Activated naive CD8-positive, alpha-beta T cell treated with anti-CD3 and anti-CD28 coated beads, Interleukin-2, amount 10 ng/mL, durations not matched to agents 7 days and 5 days (primary cell): ENCODE measurements around the gene SSTR1. TPM values are rescaled to one million over a fixed set of nuclear protein-coding genes. Genes with fewer than 3 reads are reported as not detected.
A peak's percentile ranks its signal among the peaks of the same experiment; 100 is the strongest.

Source experiments
- ATAC-seq: fragments of 150-1000 bp; cut with Tn5 transposase; one replicate; pipeline ENCODE4 v1.10.0; 2021; ENCODE audit warnings: low read depth, moderate library complexity
- POLR2A ChIA-PET: fragments of 350-600 bp; sonication (Branson Sonifier 250); formaldehyde crosslinking; loops from one replicate; lab custom pipeline; 2021; ENCODE audit warnings: antibody characterized with exemption; lab: Charles Lee
- DNase-seq: peaks from one replicate; pipeline ENCODE4 v3.0.0; 2021
- H3K27ac Mint-ChIP-seq: one replicate; pipeline ENCODE4 v1.8.0; 2022; ENCODE audit warnings: mild to moderate bottlenecking, mixed read lengths
- H3K27me3 Mint-ChIP-seq: one replicate; pipeline ENCODE4 v1.8.0; 2022; ENCODE audit warnings: mild to moderate bottlenecking, moderate library complexity, mixed read lengths
- H3K36me3 Mint-ChIP-seq: one replicate; pipeline ENCODE4 v1.8.0; 2021; ENCODE audit warnings: mild to moderate bottlenecking, mixed read lengths
- H3K4me1 Mint-ChIP-seq: one replicate; pipeline ENCODE4 v1.8.0; 2021; ENCODE audit warnings: mixed read lengths
- H3K4me3 Mint-ChIP-seq: one replicate; pipeline ENCODE4 v1.8.0; 2022; ENCODE audit warnings: mild to moderate bottlenecking, moderate library complexity, mixed read lengths
- H3K9me3 Mint-ChIP-seq: one replicate; pipeline ENCODE4 v1.8.0; 2021; ENCODE audit warnings: mixed read lengths
- total RNA-seq, 2 experiments: library from RNA; stranded (reverse); gene quantifications; one replicate each; pipeline ENCODE4 v1.2.3, GENCODE V29; 2021

Gene SSTR1
- total RNA-seq, 2 experiments from 2014 or later, result not detected

DNA sequence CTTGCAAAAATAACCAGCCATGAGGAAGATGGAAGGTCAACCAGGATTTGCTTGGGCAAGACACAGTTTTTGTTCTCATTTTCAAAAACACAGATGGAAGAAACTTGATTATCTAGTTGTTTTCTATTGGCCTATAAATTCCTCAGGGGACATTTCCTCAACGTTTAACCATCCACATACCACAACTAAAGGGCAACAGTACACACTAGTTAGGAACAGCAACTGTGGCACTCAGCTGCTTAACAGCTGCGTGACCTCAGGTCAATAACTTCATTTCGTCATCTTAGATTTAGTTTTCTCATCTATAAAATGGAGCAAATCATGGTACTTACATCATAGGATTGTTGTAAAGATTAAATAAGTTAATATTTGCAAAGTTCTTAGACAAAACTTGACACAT, 18.7 kb downstream of the SSTR1 start:
- Mint-ChIP-seq H3K27me3 (peaks cover 4% of the 10 kb centered on the region), H3K9me3 (peaks cover 1% of the 10 kb centered on the region), H3K36me3 (no peaks in the 10 kb centered on the region), H3K4me1 (no peaks in the 10 kb centered on the region), H3K27ac (no peak overlapping the region), H3K4me3 (no peak overlapping the region)
- no peak for DNase-seq
- POLR2A ChIA-PET, result no interaction called here
- ATAC-seq, result no peak

DNA sequence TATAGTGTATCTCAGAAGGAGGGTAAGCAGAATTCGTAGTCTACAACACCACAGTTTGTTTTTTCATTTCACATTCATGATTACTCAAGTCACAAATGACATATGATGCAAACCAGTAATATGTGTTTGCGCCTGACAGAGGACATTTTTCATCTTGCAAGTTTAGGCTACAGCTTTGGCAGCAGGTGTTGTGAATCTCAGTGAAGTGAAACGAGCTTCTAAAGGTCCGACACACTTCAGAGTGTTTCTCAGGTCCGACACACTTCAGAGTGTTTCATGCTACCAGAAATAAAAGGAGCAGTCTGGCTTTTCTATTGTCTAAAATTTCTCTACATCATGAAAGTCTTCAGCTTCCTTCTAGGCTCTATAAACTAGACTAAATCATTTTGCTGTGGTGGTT, 25.5 kb downstream of the SSTR1 start:
- Mint-ChIP-seq H3K4me1 (no peaks in the 10 kb centered on the region), H3K9me3 (no peaks in the 10 kb centered on the region), H3K27ac (no peak overlapping the region), H3K4me3 (no peak overlapping the region), H3K27me3 (peaks cover 3% of the 10 kb centered on the region), H3K36me3 (no peaks in the 10 kb centered on the region)
- DNase-seq, result no peak
- POLR2A ChIA-PET, result interaction anchor here (1.5 kb wide), 1 partner anchor 20 kb away, joined by 3 read pairs; no protein-coding TSS in a partner anchor
- no peak for ATAC-seq

DNA sequence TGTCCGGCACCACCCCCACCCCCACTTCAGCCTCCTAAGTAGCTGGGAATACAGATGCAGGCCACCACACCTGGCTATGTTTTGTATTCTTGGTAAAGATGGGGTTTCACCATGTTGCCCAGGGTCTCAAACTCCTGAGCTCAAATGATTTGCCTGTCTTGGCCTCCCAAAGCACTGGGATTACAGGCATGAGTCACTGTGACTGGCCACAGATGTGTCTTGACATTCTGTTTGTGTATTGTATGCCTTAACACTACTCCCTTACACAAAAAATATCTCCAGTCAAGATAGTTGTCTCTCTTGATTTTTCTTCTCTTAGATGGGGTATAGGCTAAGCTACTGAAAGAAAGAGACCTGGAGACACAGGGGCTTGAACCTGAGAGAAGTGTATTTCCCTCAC, 30.6 kb downstream of the SSTR1 start:
- no peak for ATAC-seq
- Mint-ChIP-seq H3K27me3 (peaks cover 13% of the 10 kb centered on the region), H3K4me3 (no peak overlapping the region), H3K36me3 (no peaks in the 10 kb centered on the region), H3K9me3 (no peaks in the 10 kb centered on the region), H3K27ac (no peak overlapping the region), H3K4me1 (no peaks in the 10 kb centered on the region)
- DNase-seq, result no peak
- POLR2A ChIA-PET, result no interaction called here

DNA sequence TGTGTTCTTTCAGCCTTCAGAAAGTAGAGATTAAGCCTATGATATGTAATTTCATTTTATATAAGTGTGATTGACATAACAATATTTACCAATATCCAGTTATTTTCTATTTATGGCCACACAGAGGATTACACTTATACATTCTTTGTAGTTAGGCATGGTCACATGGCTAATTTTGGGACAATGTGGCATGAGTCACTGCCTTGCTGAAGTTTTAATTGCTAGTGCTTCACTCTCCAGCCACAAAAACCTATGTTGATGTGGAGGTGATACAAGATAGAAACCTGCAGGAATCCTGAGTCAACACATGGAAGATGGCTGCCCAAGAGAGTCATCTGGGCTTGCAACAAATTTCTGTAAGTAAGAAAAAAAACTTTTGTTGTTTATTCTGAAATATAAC, 31.2 kb downstream of the SSTR1 start:
- Mint-ChIP-seq H3K27ac (no peak overlapping the region), H3K27me3 (peaks cover 13% of the 10 kb centered on the region), H3K4me1 (no peaks in the 10 kb centered on the region), H3K9me3 (no peaks in the 10 kb centered on the region), H3K36me3 (no peaks in the 10 kb centered on the region), H3K4me3 (no peak overlapping the region)
- DNase-seq (no peak), ATAC-seq (no peak)
- POLR2A ChIA-PET, result no interaction called here

DNA sequence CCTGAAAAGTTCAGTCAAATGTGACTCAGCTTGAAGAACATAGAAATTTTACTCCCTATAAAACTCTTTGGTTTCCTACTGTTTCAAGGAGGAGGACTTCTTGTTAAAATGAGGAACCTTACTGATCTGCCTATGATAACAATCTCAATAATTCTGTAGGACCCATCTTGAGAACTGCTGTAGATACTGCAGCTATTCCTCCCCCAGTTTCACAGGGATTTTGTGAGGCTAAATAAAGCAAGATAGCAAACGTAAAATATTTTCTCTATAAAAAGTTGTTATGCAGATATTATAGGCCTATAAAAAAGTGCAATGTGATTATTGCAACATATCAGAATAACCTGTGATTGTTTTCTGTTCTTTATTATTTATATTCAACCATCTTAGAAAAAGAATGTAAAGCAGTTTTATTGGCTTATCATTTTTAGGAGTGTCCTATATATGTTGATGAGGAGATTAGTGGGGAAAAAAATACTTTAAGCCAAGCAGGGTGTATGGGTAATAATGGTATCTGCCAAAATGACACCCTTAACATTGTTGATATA, 36.1 kb downstream of the SSTR1 start:
- Mint-ChIP-seq H3K36me3 (no peaks in the 10 kb centered on the region), H3K27ac (no peak overlapping the region), H3K9me3 (no peaks in the 10 kb centered on the region), H3K4me1 (no peaks in the 10 kb centered on the region), H3K27me3 (peaks cover 12% of the 10 kb centered on the region), H3K4me3 (no peak overlapping the region)
- DNase-seq (no peak), ATAC-seq (no peak)
- POLR2A ChIA-PET, result no interaction called here

DNA sequence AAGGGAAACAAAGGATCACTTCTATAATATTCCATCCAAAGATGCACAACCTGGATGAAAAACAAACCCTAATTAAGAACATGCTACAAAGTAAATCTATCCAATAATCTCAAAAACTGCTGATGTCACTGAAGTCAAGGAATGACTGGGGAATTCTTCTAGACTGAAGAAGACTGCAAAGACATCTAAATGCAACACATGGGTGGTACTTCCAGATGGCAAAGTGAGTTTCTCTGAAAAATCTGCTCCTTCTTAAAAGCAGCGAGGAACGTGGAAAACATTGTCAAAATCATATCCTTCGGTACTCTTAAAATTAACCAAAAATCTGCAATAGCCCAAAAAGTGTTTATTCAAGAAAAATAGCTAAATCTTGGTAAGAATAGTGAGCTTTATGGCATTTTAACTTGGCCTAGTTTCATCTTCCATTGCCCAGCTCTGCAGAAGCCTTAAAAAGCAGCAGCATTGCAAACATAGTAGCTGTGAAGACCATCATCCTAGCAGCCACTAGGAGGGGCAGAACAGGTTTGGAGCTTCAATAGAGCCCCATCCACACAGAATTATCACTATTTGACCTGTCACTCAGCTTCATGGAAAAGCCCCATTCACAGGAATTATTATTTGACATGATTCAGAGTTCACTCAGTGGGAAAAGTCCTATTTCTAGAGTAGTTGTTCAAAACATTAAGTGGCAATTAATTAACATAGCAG, 40.8 kb downstream of the SSTR1 start:
- no peak overlapping the region for H3K27ac Mint-ChIP-seq
- H3K4me1 Mint-ChIP-seq, result no peaks in the 10 kb centered on the region
- ATAC-seq, result no peak
- no peaks in the 10 kb centered on the region for H3K36me3 Mint-ChIP-seq
- DNase-seq, result no peak
- POLR2A ChIA-PET, result no interaction called here
- H3K9me3 Mint-ChIP-seq, result no peaks in the 10 kb centered on the region
- H3K27me3 Mint-ChIP-seq, result peaks cover 8% of the 10 kb centered on the region
- H3K4me3 Mint-ChIP-seq, result no peak overlapping the region

DNA sequence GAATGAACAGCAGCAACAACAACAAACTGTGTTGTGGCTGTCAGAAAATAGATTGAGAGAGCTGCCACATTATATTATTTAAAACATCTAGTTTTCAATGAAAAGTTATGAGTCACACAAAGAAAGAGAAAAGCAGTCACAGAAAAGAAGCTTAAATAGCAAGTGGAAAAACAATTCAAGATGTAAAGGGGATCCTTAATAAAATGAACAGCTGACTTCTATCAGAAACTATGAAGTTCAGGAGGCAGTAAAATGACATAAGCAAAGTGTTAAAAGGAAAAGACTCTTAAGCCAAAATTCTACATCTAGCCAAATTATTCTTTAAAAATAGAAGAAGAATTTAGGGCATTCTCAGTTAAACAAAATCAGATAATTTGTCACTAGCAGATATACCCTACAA, 42.6 kb downstream of the SSTR1 start:
- DNase-seq (no peak), ATAC-seq (no peak)
- no peaks in the 10 kb centered on the region for H3K9me3 Mint-ChIP-seq
- no peaks in the 10 kb centered on the region for H3K4me1 Mint-ChIP-seq
- peaks cover 26% of the 10 kb centered on the region for H3K27me3 Mint-ChIP-seq
- no peaks in the 10 kb centered on the region for H3K36me3 Mint-ChIP-seq
- POLR2A ChIA-PET, result no interaction called here
- H3K27ac Mint-ChIP-seq, result no peak overlapping the region
- H3K4me3 Mint-ChIP-seq, result no peak overlapping the region

DNA sequence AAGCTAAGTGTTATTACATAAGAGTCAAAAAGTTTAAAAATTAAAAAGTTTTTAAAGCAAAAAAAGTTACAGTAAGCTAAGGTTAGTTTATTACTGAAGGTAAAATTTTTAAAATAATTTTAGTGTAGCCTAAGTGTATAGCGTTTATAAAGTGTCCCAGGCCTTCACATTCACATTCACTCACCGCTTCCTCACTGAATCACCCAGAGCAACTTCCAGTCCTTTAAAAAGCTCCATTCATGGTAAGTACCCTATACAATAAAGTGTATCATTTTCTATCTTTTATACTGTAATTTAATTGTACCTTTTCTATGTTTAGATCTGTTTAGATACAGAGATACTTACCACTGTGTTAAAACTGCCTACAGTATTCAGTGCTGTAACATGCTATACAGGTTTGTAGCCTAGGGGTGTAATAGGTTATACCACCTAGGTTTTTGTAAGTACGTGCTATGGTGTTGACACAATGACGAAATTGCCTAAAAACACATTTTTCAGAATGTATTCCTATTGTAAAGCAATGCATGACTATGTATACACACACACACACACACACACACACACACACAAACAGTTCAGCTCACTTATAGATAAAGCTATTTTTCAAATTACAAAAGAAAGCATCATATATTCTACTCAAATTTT, 44.5 kb downstream of the SSTR1 start:
- H3K36me3 Mint-ChIP-seq, result no peaks in the 10 kb centered on the region
- H3K27me3 Mint-ChIP-seq, result peaks cover 39% of the 10 kb centered on the region
- POLR2A ChIA-PET, result interaction anchor here (1.4 kb wide), 1 partner anchor 20 kb away, joined by 3 read pairs; no protein-coding TSS in a partner anchor

DNA sequence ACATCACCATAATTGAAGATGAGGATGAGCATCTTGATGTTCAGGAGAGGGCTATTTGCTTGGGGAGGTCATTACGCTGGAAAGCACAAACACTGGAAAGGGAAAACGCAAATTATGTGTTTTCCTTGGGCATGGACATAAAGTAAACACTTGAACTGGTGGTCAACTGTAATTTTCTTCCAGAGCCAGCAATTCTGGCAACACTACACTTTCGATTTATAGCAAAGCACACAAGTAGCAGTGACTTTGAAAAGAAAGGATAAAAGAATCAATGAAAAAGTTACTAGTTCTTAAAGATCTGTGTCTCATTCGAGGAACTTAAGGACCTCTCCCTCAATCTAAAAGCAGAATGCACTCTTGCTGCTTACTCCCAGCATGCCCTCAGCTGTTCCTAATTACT, 46.0 kb downstream of the SSTR1 start:
- POLR2A ChIA-PET, result interaction anchor here (1.4 kb wide), 1 partner anchor 21 kb away, joined by 3 read pairs; no protein-coding TSS in a partner anchor
- Mint-ChIP-seq H3K4me3 (no peak overlapping the region), H3K4me1 (peaks cover 7% of the 10 kb centered on the region), H3K27ac (no peak overlapping the region), H3K36me3 (no peaks in the 10 kb centered on the region), H3K9me3 (no peaks in the 10 kb centered on the region), H3K27me3 (peaks cover 47% of the 10 kb centered on the region)
- no peak for DNase-seq
- ATAC-seq, result no peak

More for the DNA sequence above, 44.5 kb downstream of the SSTR1 start:
- no peaks in the 10 kb centered on the region for H3K9me3 Mint-ChIP-seq
- peaks cover 7% of the 10 kb centered on the region for H3K4me1 Mint-ChIP-seq
- DNase-seq, result no peak
- no peak overlapping the region for H3K4me3 Mint-ChIP-seq
- ATAC-seq, result no peak
- H3K27ac Mint-ChIP-seq, result no peak overlapping the region

DNA sequence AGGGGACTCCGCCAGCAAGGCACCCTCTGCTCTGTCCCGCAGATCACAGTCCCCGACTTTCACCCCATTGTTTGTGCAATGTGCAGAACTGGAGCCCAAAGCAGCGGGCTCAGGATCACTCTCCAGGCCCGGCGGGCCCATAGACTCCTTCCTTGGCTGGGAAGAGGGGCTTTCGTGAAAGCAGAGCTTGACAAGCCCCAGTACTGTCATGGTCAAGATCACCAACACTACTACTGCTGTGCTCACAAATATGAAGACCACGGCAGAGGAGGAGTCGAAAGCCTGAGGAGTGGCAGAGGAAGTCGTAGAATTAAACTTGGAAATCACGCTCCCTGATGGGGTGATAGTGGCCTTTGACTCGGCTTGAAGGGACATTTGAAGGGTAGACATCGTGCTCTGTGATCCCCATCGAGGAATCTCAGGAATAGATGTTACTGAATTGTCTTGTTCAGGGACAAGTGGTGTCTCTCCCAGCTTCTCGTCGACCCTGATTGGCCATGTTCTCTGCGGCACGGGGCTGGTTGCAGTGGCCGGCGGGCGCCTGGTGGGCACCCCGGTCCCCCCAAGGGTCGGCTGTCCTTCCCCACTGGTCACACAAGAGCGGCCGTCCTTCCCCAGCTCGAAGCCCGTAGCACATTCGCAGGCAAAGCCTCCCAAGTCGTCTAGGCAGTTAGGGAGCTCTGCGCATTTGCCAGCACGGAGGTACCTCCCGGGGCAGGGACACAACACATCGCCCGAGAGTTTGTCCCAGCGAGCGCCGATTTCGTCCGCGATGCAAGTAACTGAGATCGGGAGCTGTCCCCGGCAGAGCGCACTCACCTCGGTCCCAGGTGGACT, 47.1 kb downstream of the SSTR1 start:
- ATAC-seq (no peak), DNase-seq (no peak)
- H3K9me3 Mint-ChIP-seq, result no peaks in the 10 kb centered on the region
- peak overlapping the region; percentile 36 for H3K4me3 Mint-ChIP-seq
- POLR2A ChIA-PET, result no interaction called here
- peaks cover 7% of the 10 kb centered on the region for H3K4me1 Mint-ChIP-seq
- H3K36me3 Mint-ChIP-seq, result no peaks in the 10 kb centered on the region
- no peak overlapping the region for H3K27ac Mint-ChIP-seq
- peaks cover 47% of the 10 kb centered on the region for H3K27me3 Mint-ChIP-seq

DNA sequence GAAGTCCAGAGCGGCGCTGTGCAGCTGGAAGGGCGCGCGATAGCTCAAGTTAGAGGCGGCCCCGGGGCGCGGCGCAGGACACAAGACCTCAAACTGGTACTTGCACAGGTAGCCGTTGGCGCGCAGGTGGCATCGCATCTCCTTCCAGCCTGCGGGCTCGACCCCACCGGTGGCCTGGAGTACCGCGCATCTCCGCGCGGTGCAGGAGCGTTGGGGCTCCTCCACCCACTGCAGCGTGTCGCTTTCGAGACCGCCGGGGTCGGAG, 47.6 kb downstream of the SSTR1 start:
- peaks cover 7% of the 10 kb centered on the region for H3K4me1 Mint-ChIP-seq
- ATAC-seq, result peak; percentile 47
- POLR2A ChIA-PET, result no interaction called here
- H3K4me3 Mint-ChIP-seq, result peak overlapping the region; percentile 30
- H3K27ac Mint-ChIP-seq, result no peak overlapping the region
- DNase-seq, result no peak
- no peaks in the 10 kb centered on the region for H3K9me3 Mint-ChIP-seq
- H3K36me3 Mint-ChIP-seq, result no peaks in the 10 kb centered on the region
- H3K27me3 Mint-ChIP-seq, result peaks cover 47% of the 10 kb centered on the region

DNA sequence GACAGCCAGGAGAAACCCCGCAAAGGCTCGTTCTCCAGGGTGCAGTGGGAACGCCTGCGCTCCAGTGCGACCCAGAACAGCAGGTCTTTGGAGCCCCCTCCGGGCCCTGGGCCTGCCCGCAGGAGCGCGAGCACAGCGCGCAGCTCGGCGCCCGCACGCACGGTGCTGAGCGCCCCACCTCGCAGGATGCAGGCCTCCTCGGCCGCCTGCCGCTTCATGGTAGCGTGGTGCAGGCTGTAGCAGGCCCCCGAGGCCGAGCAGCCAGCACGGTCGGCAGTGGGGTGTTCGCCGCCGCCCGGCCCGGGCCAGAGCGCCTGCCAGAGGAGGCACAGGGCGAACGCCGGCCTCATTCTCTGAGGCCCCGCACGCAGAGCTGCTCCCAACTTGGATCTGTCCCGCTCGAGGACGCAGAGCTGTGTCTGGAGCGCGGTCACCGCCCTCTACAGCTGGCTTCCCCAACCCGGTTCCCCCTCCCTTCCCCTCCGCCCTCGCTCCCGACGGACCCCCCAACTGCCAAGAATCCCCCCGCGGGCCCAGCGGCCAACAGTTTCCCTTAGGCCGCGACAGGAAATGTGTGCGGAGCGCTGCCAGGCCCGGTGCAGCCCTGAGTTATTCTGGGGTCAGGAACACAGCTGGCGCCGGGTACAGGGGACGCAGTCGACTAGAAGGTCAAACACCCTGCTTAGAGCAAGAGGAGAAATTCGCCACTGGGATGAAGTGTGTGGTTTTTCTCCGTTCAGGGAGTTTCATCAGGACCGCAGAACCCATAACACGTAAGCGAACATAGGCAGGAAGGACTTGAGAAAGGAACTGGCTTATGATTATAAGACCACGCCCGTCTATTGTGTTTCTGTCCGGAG, 48.2 kb downstream of the SSTR1 start, which contains the start of gene CLEC14A:
Gene CLEC14A, minus strand, starts transcription at position 421 of the 860 bp plus-strand sequence. Its CDS starts 71 bp downstream, at position 350.
- Mint-ChIP-seq H3K27me3 (peaks cover 47% of the 10 kb centered on the region), H3K9me3 (no peaks in the 10 kb centered on the region), H3K27ac (no peak within 1 kb of the TSS), H3K4me3 (peak within 1 kb of the TSS; percentile 66), H3K4me1 (peaks cover 7% of the 10 kb centered on the region), H3K36me3 (no peaks in the 10 kb centered on the region)
- DNase-seq, result peak; percentile 58
- peak; percentile 75 for ATAC-seq
- POLR2A ChIA-PET, result no interaction called here

DNA sequence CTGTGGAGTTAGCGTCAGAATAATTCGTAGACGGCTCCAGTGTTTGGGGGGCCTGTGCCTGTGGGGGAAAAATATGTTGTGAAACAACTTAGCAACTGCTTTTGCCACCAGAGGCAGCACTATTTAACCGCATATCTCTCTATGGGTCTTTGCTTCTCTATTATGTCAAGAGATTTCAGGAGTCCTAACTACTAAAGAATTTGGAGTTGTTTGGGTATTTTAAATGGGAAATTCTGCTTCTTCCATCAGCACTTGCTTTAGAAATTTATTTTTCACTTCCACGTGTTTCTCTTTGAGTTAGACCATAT, 48.8 kb downstream of the SSTR1 start:
- no peaks in the 10 kb centered on the region for H3K36me3 Mint-ChIP-seq
- H3K4me3 Mint-ChIP-seq, result peak overlapping the region; percentile 66
- peaks cover 7% of the 10 kb centered on the region for H3K4me1 Mint-ChIP-seq
- H3K27ac Mint-ChIP-seq, result no peak overlapping the region
- no peak for ATAC-seq
- peaks cover 45% of the 10 kb centered on the region for H3K27me3 Mint-ChIP-seq
- POLR2A ChIA-PET, result no interaction called here
- no peak for DNase-seq
- H3K9me3 Mint-ChIP-seq, result no peaks in the 10 kb centered on the region
